K562 (cell line): ENCODE data around the gene MEIKIN. TPM values are rescaled to one million over a fixed set of nuclear protein-coding genes. Genes with fewer than 3 reads are reported as not detected.

Experiments used
- ATAC-seq: fragments of 200-7000 bp; cut with Tn5 transposase; 3 replicates; pipeline ENCODE4 v1.9.1; 2020; ENCODE audit warnings: moderate library complexity
- BruUV-seq: library from RNA; stranded (reverse); fragments of 400-500 nt; replicated peaks from 2 replicates; lab custom pipeline; 2021; lab: Mats Ljungman, UMichigan
- CTCF ChIA-PET: fragments of 300-600 bp; formaldehyde crosslinking; extraction: SDS; loops from one replicate; lab custom pipeline; 2021; ENCODE audit warnings: low intra/inter-chr PET ratio; lab: Yijun Ruan, JAX
- POLR2A ChIA-PET: fragments of 300-600, 350-650 bp; sonication (Branson Sonifier 250); formaldehyde crosslinking; extraction: SDS; loops from one replicate; lab custom pipeline; 2021; ENCODE audit warnings: antibody characterized with exemption, inconsistent platforms; lab: Yijun Ruan, JAX
- DNase-seq, 4 experiments: peaks; one replicate each; pipeline versions ENCODE4 v3.0.0 to v3.0.0-alpha.2; 2011 to 2018; ENCODE audit warnings: low spot score in 3 of 4, mixed read lengths in 3 of 4; ENCODE audit errors: extremely low read depth in 1 of 4
- FAIRE-seq: peaks from 2 replicates; lab custom pipeline; 2011; peaks lifted over from hg19 to GRCh38; lab: Jason Lieb, UNC
- H2AFZ ChIP-seq: 2 replicates; pipeline ENCODE4 v1.6.0; 2011; ENCODE audit warnings: low read depth, low read length, control low read depth, inconsistent platforms
- H3K27ac ChIP-seq: fragments of 200-600 bp; 3 replicates; pipeline ENCODE4 v1.8.0; 2011; ENCODE audit warnings: low read depth, mild to moderate bottlenecking, control low read depth, inconsistent platforms, low read length, moderate library complexity, mixed read lengths; ENCODE audit errors: extremely low read depth
- H3K27me3 ChIP-seq, 2 experiments: fragments of 300-600 bp in 1 of 2; 2 replicates in 1 of 2; 3 replicates in 1 of 2; pipeline versions ENCODE4 v1.6.0 to v1.8.0; 2011; ENCODE audit warnings: inconsistent platforms in 2 of 2, low read length in 2 of 2, mild to moderate bottlenecking in 1 of 2, mixed read lengths in 1 of 2, moderate library complexity in 1 of 2; ENCODE audit not compliant: control insufficient read depth in 2 of 2, insufficient read depth in 2 of 2
- H3K36me3 ChIP-seq: fragments of 300-600 bp; 3 replicates; pipeline ENCODE4 v1.8.0; 2011; ENCODE audit warnings: mild to moderate bottlenecking, low read length, inconsistent platforms; ENCODE audit not compliant: control insufficient read depth, insufficient read depth
- H3K4me1 ChIP-seq, 2 experiments: fragments of 200-600 bp in 1 of 2; replicated peaks in 1 of 2; 2 replicates in 1 of 2; 3 replicates in 1 of 2; pipeline versions ENCODE4 v1.5.1 to v1.8.0; 2011; ENCODE audit warnings: inconsistent platforms in 2 of 2, low read length in 2 of 2, mild to moderate bottlenecking in 1 of 2, mixed read lengths in 1 of 2, moderate library complexity in 1 of 2; ENCODE audit not compliant: control insufficient read depth in 2 of 2, insufficient read depth in 2 of 2
- H3K4me2 ChIP-seq: 2 replicates; pipeline ENCODE4 v1.6.1; 2011; ENCODE audit warnings: low read length, control low read depth, inconsistent platforms, mixed read lengths; ENCODE audit not compliant: insufficient read depth
- H3K4me3 ChIP-seq: fragments of 200-600 bp; sonication (generic), shearing (Covaris generic); 2 replicates; pipeline ENCODE4 v1.5.1; 2016; ENCODE audit warnings: control low read depth, inconsistent platforms
- H3K79me2 ChIP-seq: fragments of 200-600 bp; 3 replicates; pipeline ENCODE4 v1.8.0; 2011; ENCODE audit warnings: low read length, inconsistent platforms; ENCODE audit not compliant: control insufficient read depth, insufficient read depth
- H3K9ac ChIP-seq, 2 experiments: 2 replicates each; pipeline versions ENCODE4 v1.6.0 to v1.6.1; 2011; ENCODE audit warnings: low read depth in 2 of 2, low read length in 2 of 2, control low read depth in 1 of 2, inconsistent platforms in 1 of 2, mild to moderate bottlenecking in 1 of 2, mixed read lengths in 1 of 2; ENCODE audit not compliant: insufficient read depth in 1 of 2
- H3K9me1 ChIP-seq: one replicate; pipeline ENCODE4 v1.6.0; 2011; ENCODE audit warnings: inconsistent platforms, mild to moderate bottlenecking, low read length, moderate library complexity; ENCODE audit not compliant: control insufficient read depth, insufficient read depth
- H3K9me3 ChIP-seq: replicated peaks from 2 replicates; pipeline ENCODE4 v1.5.1; 2011; ENCODE audit warnings: low read depth, low read length, inconsistent platforms; ENCODE audit not compliant: control insufficient read depth, insufficient read depth
- H4K20me1 ChIP-seq: replicated peaks from 2 replicates; pipeline ENCODE4 v1.6.1; 2011; ENCODE audit warnings: low read length, inconsistent platforms, mixed read lengths; ENCODE audit not compliant: control insufficient read depth, insufficient read depth
- CEBPB ChIP-seq: fragments of 450-650 bp; IDR thresholded peaks from 2 replicates; pipeline ENCODE4 v1.6.1; 2016; ENCODE audit warnings: missing genetic modification characterization, missing compliant biosample characterization
- ELF1 ChIP-seq: fragments of 200-800 bp; sonication (Bioruptor generic); IDR thresholded peaks from 2 replicates; pipeline ENCODE4 v1.6.1; 2016; ENCODE audit warnings: missing genetic modification characterization, missing compliant biosample characterization
- JUND ChIP-seq, 2 experiments: IDR thresholded peaks; 2 replicates in 1 of 2; 3 replicates in 1 of 2; pipeline ENCODE4 v1.6.1; 2011; ENCODE audit warnings: borderline replicate concordance in 2 of 2, low read depth in 2 of 2, low read length in 2 of 2, improper control_type of control experiment in 1 of 2, missing biosample characterization in 1 of 2, missing genetic modification characterization in 1 of 2, missing genetic modification reagents in 1 of 2
- NR2C1 ChIP-seq, 2 experiments: fragments of 450-650 bp; IDR thresholded peaks; 2 replicates each; pipeline ENCODE4 v1.6.1; 2017; ENCODE audit warnings: mild to moderate bottlenecking in 2 of 2, antibody characterized with exemption in 1 of 2, inconsistent platforms in 1 of 2, missing compliant biosample characterization in 1 of 2, missing genetic modification characterization in 1 of 2
- PPARD ChIP-seq: fragments of 250-450 bp; sonication (Bioruptor Pico); IDR thresholded peaks from 2 replicates; pipeline ENCODE4 v1.8.0; 2022; ENCODE audit warnings: inconsistent platforms, mild to moderate bottlenecking, moderate library complexity
- STAG1 ChIP-seq: sonication (generic); formaldehyde crosslinking; IDR thresholded peaks from 2 replicates; pipeline ENCODE4 v1.5.0; 2020; ENCODE audit warnings: missing genetic modification reagents, borderline replicate concordance
- TAF1 ChIP-seq: IDR thresholded peaks from 2 replicates; pipeline ENCODE4 v1.6.1; 2011; ENCODE audit warnings: mild to moderate bottlenecking, low read length, moderate library complexity; ENCODE audit not compliant: insufficient read depth, control insufficient read depth, severe bottlenecking; ENCODE audit errors: extremely low read depth
- TEAD2 ChIP-seq: fragments of 450-650 bp; IDR thresholded peaks from 2 replicates; pipeline ENCODE4 v1.6.1; 2016; ENCODE audit warnings: missing genetic modification characterization, control low read depth, missing compliant biosample characterization
- TFAP4 ChIP-seq: sonication (generic); formaldehyde crosslinking; IDR thresholded peaks from 2 replicates; pipeline ENCODE4 v1.8.0; 2022; ENCODE audit warnings: missing genetic modification reagents, mild to moderate bottlenecking, moderate library complexity, borderline replicate concordance
- THAP12 ChIP-seq: fragments of 250-450 bp; sonication (Bioruptor Pico); IDR thresholded peaks from 2 replicates; pipeline ENCODE4 v1.9.0; 2021; ENCODE audit warnings: mild to moderate bottlenecking, inconsistent platforms
- USF2 ChIP-seq: sonication (generic); formaldehyde crosslinking; IDR thresholded peaks from 2 replicates; pipeline ENCODE4 v1.5.0; 2020; ENCODE audit warnings: missing genetic modification reagents
- ZNF133 ChIP-seq: fragments of 250-450 bp; sonication (Bioruptor Pico); IDR thresholded peaks from 2 replicates; pipeline ENCODE4 v1.4.0; 2020; ENCODE audit warnings: mild to moderate bottlenecking
- ZNF511 ChIP-seq: sonication (generic); formaldehyde crosslinking; IDR thresholded peaks from 2 replicates; pipeline ENCODE4 v1.8.0; 2022; ENCODE audit warnings: mild to moderate bottlenecking, missing genetic modification reagents
- ZNF76 ChIP-seq: fragments of 250-450 bp; sonication (Bioruptor Pico); IDR thresholded peaks from 2 replicates; pipeline ENCODE4 v1.4.0; 2020; ENCODE audit warnings: mild to moderate bottlenecking, moderate library complexity, borderline replicate concordance
- in situ Hi-C: fragments of 300-500 bp; cut with MboI; formaldehyde crosslinking; loops from 4 replicates; pipeline ENCODE4 v1.15.0; 2018; ENCODE audit warnings: inconsistent platforms, mixed read lengths
- intact Hi-C: fragments of 100-400 bp; cut with micrococcal nuclease; formaldehyde crosslinking; loops from 2 replicates; pipeline ENCODE4 v1.14.2; 2022
- polyA plus RNA-seq, 8 experiments: library from polyadenylated mRNA; depleted of rRNA in 4 of 8; stranded (reverse) in 5 of 8; unstranded in 3 of 8; fragments of >200 nt; fragmentation: Nextera tagmentation in 2 of 8; fragmentation: Illumina TruSeq in 1 of 8; extraction: Ambion mirVana in 2 of 8; extraction: Trizol in 1 of 8; gene quantifications; 2 replicates each; pipeline versions ENCODE4 v1.2.1 to v1.2.3, GENCODE V29; 2011 to 2014; ENCODE audit warnings: inconsistent platforms in 1 of 8, missing spikeins in 1 of 8
- total RNA-seq, 7 experiments: library from RNA; depleted of rRNA in 6 of 7; stranded (reverse); fragments of >200 nt in 6 of 7; fragmentation: Illumina TruSeq in 2 of 7; extraction: Trizol in 2 of 7; gene quantifications; 2 replicates each; pipeline versions ENCODE4 v1.2.1 to v1.2.3, GENCODE V29; 2011 to 2021; ENCODE audit warnings: low replicate concordance in 1 of 7

The MEIKIN gene
- total and polyA plus RNA-seq, 9 of the 15 experiments (the other 6 are each of a cell fraction or from before 2014, with no cell fraction given) = 0.18 TPM; not detected in 8

GRCh38 chr5:131942016-131942415 lies 3.4 kb downstream of the MEIKIN start:
- TF ChIP-seq THAP12 (CRISPR knock-in tag) = no peak
- no peak for TF ChIP-seq NR2C1 (IDR thresholded peaks at IDR 0.05)
- no peak for TF ChIP-seq NR2C1 (tag; IDR thresholded peaks at IDR 0.05)
- no peak for TF ChIP-seq CEBPB (tag)
- TF ChIP-seq TAF1 = no peak
- TF ChIP-seq ELF1 (tag) = no peak
- TF ChIP-seq ZNF133 (CRISPR knock-in tag) = no peak
- no peak for TF ChIP-seq TFAP4 (CRISPR knock-in tag)
- TF ChIP-seq PPARD (CRISPR knock-in tag) = no peak
- TF ChIP-seq USF2 (CRISPR knock-in tag) = no peak
- TF ChIP-seq ZNF76 = no peak
- TF ChIP-seq TEAD2 (tag) = no peak
- no peak for TF ChIP-seq ZNF511 (CRISPR knock-in tag)
- no peak for TF ChIP-seq STAG1
- TF ChIP-seq JUND (IDR thresholded peaks at IDR 0.05; ENCODE audit: borderline replicate concordance, low read depth, low read length) = no peak
- TF ChIP-seq JUND (tag; IDR thresholded peaks at IDR 0.05; ENCODE audit: borderline replicate concordance, low read depth, low read length) = no peak
- no peak overlapping the region for H3K4me3 ChIP-seq
- H3K4me2 ChIP-seq = no peak overlapping the region
- no peak overlapping the region for H3K27ac ChIP-seq
- ChIA-PET POLR2A (no interaction called here), CTCF (no interaction called here)
- H4K20me1 ChIP-seq = no peaks in the 10 kb centered on the region
- ATAC-seq (no peak), FAIRE-seq (no peak), DNase-seq (no peak)
- no peaks in the 10 kb centered on the region for H3K27me3 ChIP-seq
- no peaks in the 10 kb centered on the region for H3K79me2 ChIP-seq
- no peak overlapping the region for H3K9ac ChIP-seq
- in situ Hi-C loops (no loop called here), intact Hi-C loops (no loop called here)
- H3K9me1 ChIP-seq = no peaks in the 10 kb centered on the region
- peaks cover 0 to 8% of the 10 kb centered on the region in 2 experiments; a peak in 1 of 5 replicates for H3K4me1 ChIP-seq
- no peaks in the 10 kb centered on the region for H3K36me3 ChIP-seq
- H3K9me3 ChIP-seq = no peaks in the 10 kb centered on the region
- no peak overlapping the region for H2AFZ ChIP-seq
- BruUV-seq = no TSS peak
